Activated CD4-positive, alpha-beta T cell treated with anti-CD3 and anti-CD28 coated beads for 48 hours (primary cell): Measurements from ENCODE around the gene ROBO2.

Source experiments
- DNase-seq: peaks from one replicate; pipeline ENCODE4 v3.0.0-alpha.2; 2020

The ROBO2 gene

GRCh38 chr3:77052733-77053670 is 13.1 kb downstream of the ROBO2 start:
- DNase-seq = no peak

DNA sequence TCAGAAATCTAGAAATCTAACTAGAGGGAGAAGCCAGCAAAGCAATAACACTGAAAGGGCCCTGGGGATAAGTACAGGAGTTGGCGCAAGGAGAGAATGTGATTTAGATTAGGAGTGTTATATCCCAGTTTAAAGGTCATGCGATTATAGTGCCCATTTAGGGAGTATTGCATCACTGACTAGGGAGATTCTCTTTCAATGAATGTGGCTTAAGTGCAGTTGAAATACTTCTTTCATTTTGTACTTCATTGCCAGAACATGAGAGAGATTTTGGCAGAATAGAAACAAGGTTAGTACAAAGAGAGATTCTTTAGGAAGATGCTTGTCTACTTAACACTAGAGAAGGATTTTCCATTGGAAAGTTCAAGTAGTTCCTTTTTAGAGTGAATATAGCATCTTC is 13.9 kb downstream of the ROBO2 start:
- no peak for DNase-seq

DNA sequence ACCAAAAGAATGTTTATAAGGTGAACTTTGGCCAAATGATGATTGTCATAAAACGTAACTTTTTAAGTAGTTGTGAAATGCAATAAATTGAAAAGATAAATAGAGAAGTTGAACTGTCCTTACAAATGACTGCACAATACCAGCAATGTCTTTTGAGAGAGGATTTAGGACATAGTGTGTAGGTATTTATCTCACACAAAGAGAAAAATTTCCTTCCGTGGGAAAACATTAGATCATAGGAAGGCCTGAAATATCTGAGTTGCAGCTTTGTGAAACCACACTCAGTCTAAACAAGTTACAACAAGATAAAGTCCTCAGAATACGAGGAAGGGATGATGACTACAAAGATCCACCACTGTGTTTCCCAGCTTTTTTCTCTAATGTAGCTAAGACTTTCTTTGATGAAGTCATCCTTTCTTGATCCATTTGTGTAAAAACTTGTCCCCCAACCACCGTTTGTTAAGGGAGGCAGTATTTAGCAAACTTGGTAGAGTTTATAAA is 16.0 kb downstream of the ROBO2 start:
- no peak for DNase-seq

DNA sequence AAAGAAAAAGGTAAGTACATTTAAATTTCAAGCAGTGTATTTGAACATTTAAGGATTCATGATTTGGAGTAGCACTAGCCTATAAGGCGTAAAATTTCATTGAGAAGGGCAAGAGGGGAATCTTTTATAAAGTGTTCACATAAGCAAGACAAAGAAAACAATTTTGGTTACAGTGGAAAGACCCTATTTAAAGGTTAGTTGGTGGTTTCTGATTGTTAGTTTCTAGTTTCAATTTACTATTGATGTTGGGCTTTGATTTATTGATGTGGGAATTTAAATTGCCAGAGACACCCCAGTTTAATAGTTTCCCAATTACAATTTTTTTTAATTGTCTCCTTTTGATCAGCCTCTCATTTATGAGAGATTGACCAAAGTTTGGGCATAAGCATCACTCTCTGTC is 19.5 kb downstream of the ROBO2 start:
- DNase-seq = no peak

GRCh38 chr3:77063423-77063822 is 23.5 kb downstream of the ROBO2 start:
- DNase-seq = no peak

DNA sequence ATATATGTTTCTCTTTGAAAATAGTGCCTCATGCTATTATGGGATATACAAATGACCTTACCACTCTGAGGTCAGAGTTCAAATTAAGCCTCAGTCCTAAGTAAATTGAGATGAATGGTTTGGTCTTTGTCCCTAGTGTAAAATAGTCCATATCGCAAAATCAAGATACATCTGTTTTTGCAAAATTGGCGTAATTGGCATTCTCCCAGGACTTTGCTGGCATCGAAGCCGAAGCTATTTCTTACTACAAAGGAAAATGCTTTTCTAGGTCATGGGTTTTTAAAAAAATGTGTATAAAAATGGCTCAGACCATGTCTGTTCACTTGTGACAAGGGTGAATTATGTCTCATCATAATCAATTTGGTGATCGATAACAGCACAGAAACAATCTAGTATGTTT is 25.9 kb downstream of the ROBO2 start:
- DNase-seq = no peak

DNA sequence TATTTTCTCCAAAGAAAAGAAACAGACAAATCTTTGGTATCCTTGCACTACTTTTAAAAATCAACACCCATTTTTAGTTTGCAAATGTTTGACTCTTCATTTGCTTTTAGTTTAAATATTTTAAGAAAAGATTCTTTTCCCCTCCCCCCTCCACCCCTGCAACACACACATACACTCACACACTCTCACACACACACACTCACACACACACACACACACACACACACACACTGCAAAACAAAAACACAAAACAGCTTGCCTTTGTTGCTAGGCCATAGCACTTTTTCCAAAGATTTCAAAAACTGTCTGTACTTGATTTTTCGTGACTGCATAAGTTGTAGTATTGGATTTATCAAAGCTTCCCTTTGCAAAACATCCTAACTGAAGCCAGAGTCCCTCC is 26.9 kb downstream of the ROBO2 start:
- DNase-seq = no peak

- no peak for DNase-seq
Measured at GRCh38 chr3:77068808-77069207, 28.9 kb downstream of the ROBO2 start.

DNA sequence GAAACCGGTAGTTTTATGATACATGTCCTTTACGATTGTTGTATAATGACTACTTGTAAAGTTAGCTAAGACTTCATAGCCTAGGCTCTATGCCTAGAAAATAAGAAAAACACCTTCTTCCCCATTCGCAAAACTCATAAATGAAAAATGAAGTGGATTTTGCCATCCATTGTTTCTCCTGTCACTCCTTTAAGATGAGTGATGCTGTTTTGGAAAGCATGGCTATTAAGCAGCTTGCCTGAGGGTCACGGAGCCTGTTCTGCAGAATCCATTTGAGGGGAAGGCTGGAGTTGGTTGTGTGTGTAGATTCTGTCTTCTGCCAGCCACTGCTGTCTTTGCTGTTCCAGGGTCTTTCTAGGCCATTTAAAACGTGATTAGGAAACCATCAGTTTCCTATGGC is 31.5 kb downstream of the ROBO2 start:
- no peak for DNase-seq

DNA sequence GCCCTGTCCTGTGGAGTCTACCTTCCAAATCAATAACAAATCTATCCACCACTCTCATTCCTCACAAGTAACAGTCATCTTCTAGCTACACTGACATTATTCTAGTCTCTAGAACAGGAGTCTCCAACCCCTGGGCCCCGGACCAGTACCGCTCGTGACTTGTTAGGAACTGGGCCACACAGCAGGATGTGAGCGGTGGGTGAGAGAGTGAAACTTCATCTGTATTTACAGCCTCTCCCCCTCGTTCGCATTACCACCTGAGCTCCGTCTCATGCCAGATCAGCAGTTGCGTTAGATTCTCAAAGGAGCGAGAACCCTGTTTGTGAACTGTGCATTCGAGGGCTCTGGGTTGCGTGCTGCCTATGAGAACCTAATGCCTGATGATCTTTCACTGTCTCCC is 31.9 kb downstream of the ROBO2 start:
- no peak for DNase-seq

DNA sequence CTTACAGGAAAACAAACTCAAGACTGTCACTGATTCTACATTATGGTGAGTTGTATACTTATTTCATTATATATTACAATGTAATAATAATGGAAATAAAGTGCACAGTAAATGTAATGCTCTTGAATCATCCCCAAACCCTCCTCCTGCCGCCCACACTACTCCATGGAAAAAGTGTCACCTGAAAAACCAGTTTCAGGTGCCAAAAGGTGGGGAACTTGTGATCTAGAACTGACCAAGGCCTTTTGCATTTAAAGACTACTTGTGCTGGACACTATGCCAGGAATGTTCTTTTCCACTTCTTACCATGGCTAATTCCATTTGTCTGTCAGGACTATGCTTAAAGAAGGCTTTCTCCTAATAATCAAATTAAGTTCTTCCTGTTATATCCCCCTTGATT is 32.3 kb downstream of the ROBO2 start:
- no peak for DNase-seq

DNA sequence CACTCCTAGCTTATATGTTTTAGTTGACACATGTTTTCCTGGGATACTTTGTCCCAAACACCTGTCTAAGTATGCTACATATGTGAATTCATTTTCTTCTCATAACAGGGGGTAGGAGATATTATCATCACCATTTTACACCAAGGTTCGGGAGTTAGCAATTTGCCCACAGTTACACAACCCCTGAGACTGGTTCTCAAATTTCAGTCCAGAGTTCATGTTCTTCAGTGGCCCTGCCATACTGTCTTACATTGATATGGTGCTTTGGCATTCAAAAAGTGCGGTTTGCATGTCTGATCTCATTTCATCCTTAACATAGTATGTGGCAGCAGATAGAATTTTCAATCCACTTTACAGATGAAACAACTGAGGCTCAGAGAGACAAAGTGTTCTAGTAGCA is 38.4 kb downstream of the ROBO2 start:
- no peak for DNase-seq

- DNase-seq = no peak
Measured at GRCh38 chr3:77079988-77080610, 40.2 kb downstream of the ROBO2 start.

DNA sequence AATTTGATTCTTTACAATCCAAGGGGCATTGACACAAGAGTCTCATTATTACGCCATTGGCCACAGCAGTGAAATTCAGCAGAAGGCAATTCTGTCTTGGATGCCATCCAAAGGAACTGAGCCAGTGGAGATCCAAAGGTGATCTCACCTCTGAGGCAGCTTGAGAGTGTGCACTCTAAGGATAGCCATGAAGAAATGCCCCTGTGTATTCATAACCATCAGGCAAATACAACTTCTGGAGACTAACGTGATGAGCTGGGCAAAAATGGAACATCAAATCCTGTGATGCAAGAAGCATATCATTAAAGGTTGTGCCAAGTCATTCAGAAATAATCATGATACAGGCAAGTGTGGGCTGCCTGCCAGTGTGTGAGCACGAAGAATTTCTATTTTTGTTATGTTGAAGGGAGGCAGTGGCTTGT is 41.4 kb downstream of the ROBO2 start:
- no peak for DNase-seq

- DNase-seq = no peak
Measured at GRCh38 chr3:77084511-77084910, 44.6 kb downstream of the ROBO2 start.

DNA sequence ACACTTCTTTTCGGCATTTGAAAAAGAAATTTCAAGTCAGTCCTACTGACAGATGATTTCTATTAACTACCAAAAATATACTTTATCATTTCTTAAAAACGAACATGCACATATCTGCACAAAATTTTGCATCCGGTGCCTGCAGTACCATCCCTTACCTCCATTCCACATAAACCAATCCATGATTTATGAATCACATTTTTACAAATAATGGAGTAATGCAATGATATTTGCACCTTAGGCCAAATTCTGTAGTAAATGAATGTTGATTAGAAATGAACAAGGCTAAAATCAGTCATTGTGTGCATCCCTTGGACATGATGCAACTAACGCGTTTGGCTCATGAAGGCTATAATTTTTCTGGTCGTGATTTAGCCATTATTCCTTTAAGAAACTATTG is 46.5 kb downstream of the ROBO2 start:
- no peak for DNase-seq

- no peak for DNase-seq
Measured at GRCh38 chr3:77091809-77092208, 51.9 kb downstream of the ROBO2 start.

DNA sequence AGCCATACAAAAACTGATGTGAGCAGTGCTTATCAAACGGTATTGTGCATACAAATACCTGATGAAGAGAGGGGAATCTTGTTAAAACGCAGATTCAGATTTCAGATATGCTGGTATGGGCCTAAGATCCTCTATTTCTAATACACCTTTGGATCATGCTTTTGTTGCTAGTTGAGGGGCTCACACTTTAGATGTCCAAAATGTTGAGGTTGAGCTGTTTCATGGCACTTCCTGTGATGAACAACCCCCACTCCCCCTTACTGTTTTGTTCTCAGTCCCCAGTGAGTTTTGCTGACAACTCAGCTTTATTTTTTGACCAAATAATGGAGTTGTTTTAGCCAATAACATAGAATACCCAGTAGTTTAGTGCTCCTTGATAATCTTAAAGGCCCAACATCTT is 53.2 kb downstream of the ROBO2 start:
- DNase-seq = no peak

- DNase-seq = no peak
Measured at GRCh38 chr3:77096145-77096544, 56.2 kb downstream of the ROBO2 start.

DNA sequence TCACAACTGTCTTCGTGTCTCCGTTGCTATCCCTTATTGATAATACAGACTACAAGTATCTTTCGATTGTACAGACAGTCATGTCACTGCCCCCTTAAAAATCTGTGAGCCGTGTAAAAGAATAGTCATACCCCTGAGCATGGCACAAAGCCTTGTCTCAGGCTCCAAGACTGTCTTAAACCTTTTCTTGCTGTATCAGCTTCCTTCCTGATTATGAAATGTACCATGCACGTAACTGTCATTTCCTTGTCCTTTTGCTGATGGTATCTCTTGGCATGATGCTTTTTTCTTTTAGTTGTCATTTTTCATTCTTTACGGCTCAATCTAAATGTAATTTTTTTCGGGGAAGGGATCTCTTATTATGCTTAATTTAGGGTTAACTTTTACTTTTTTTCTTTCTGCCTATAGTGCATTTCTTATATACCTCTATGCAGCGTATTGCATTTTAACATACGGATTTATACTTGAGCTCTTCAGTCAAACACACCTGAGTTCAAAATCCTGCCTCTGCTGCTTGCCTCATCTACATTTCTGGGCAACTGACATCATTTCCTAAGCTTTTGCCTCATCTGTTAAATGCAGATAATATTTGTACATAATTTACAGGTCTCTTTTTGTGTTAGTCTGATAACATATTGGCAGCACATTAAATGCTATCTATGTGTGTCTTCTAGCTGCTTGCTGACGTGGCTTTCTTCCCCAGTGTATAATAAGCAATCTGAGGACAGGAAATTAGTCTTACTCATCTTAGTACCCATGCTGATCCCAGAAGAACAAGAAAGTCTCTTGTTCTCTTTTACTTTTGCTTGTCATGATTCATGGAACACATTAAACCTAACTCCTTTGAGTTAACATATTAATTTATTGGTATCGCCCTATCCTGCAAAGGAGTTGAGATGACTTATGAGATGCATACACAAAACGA is 57.3 kb downstream of the ROBO2 start:
- no peak for DNase-seq

DNA sequence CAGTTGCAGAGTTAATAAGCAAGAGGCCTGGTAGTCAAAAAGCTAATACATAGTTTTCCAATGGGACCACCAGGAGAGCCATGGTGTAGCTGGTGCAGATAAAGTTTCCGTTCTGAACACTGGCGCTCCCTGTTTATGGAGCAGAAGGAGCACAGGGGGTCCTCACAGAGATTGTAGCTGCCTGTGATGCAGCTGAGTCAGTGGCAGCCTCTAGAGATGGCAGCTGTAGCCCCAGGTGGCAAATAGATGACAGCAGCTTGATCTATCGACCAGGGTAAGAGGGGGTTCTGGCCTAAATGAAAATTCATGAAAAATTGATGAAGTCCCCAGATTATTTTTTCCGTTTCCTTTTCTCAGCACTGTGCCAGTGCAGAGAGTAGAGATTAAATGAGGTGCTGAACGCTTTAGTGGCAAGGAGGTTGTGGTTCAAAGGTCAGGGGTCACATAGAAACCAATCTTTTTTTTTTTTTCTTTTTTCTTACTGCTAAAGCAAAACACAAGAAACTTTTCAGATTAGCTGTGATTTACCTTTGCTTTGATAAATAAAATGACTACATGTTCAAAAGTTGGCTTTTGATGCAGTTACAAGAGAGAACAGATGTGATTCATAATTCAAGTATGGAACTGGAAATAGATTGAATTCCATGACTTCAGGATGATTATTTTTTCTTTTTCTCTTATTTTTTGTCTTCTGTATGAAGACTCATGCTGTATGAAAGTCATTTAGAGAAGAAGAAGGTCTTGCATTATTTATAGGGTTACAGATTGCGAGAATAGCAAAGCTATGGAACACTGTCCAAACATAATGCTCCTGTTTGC is 63.3 kb downstream of the ROBO2 start:
- DNase-seq = no peak

DNA sequence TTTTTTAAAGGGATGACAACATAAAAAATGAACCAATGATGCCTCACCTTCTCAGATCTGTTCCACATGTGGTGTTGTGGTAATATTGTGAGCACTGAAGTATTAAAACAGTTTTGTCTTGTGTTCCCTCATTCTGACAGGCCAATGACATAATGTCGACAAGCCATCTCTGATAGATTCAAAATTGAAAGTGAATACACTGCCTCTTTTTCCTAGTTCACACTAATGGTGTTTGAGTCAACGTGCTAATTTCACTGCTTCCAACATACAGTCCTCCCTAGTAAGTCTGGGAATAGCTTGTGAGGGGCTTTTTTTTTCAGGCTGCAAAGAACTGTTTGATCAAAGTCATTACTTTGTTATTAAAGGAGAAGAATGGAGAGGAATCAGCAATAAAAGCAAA is 82.8 kb downstream of the ROBO2 start:
- DNase-seq = no peak
